Suprapubic skin (tissue), 4 donors: ENCODE data around the gene PPM1A. TPM values are rescaled to one million over a fixed set of nuclear protein-coding genes. Genes with fewer than 3 reads are reported as not detected.

Source experiments
- DNase-seq, 2 donors: peaks; one replicate each; pipeline ENCODE4 v3.0.0-alpha.2; 2019; ENCODE audit warnings: low spot score in 2 of 2
- H3K27ac ChIP-seq: fragments of 200-600 bp; sonication (generic); one replicate; pipeline ENCODE4 v1.5.1; 2019
- H3K27me3 ChIP-seq: fragments of 200-600 bp; sonication (generic); one replicate; pipeline ENCODE4 v1.5.1; 2019
- H3K36me3 ChIP-seq: fragments of 200-600 bp; sonication (generic); one replicate; pipeline ENCODE4 v1.5.1; 2019
- H3K4me1 ChIP-seq: fragments of 200-600 bp; sonication (generic); one replicate; pipeline ENCODE4 v1.5.1; 2019
- H3K4me3 ChIP-seq: fragments of 200-600 bp; sonication (generic); one replicate; pipeline ENCODE4 v1.5.1; 2019; ENCODE audit warnings: mild to moderate bottlenecking
- H3K9me3 ChIP-seq: fragments of 200-600 bp; sonication (generic); one replicate; pipeline ENCODE4 v1.5.1; 2019
- CTCF ChIP-seq, 2 donors: fragments of 200-600 bp in 1 of 2; fragments of 450-650 bp in 1 of 2; sonication (generic) in 1 of 2; IDR thresholded peaks; one replicate each; pipeline ENCODE4 v1.5.1; 2016 to 2019; ENCODE audit warnings: antibody characterized with exemption in 2 of 2, mild to moderate bottlenecking in 1 of 2, moderate library complexity in 1 of 2
- EP300 ChIP-seq: sonication (generic); formaldehyde crosslinking; IDR thresholded peaks from one replicate; pipeline ENCODE4 v1.6.1; 2017; ENCODE audit warnings: antibody characterized with exemption
- POLR2A ChIP-seq, 2 donors: fragments of 450-650 bp; IDR thresholded peaks; one replicate each; pipeline ENCODE4 v1.6.1; 2017; ENCODE audit warnings: antibody characterized with exemption in 2 of 2, mild to moderate bottlenecking in 2 of 2, moderate library complexity in 2 of 2
- POLR2AphosphoS5 ChIP-seq, 3 donors: sonication (generic); formaldehyde crosslinking; IDR thresholded peaks; one replicate each; pipeline ENCODE4 v1.6.1; 2017; ENCODE audit warnings: antibody characterized with exemption in 3 of 3
- WGBS: methylation state at CpG from one replicate; pipeline ENCODE4 v1.1.5; 2018; 5-methylcytosine and 5-hydroxymethylcytosine counted together
- total RNA-seq, 4 donors: library from RNA; depleted of rRNA; stranded (reverse); fragments of >200 nt; gene quantifications; one replicate each; pipeline ENCODE4 v1.1.0, GENCODE V29; 2016

PPM1A gene
- total RNA-seq, 4 donors from 2014 or later = 29.7 to 58.4 (median 43.5) TPM

GRCh38 chr14:60252630-60253029 lies 3.6 kb downstream of the PPM1A start:
- WGBS = 86% methylated on average over 2 of the region's 2 CpGs

GRCh38 chr14:60253649-60254048 lies 4.6 kb downstream of the PPM1A start:
- Histone ChIP-seq H3K27me3 (no peaks in the 10 kb centered on the region), H3K36me3 (no peaks in the 10 kb centered on the region), H3K4me3 (no peak overlapping the region), H3K27ac (no peak overlapping the region), H3K4me1 (peaks cover 53% of the 10 kb centered on the region), H3K9me3 (no peaks in the 10 kb centered on the region)
- TF ChIP-seq EP300 (no peak), POLR2AphosphoS5 (IDR thresholded peaks at IDR 0.05) (no peak), CTCF (IDR thresholded peaks at IDR 0.05) (no peak), POLR2A (IDR thresholded peaks at IDR 0.05) (no peak)
- 81% methylated on average over 3 of the region's 3 CpGs for WGBS
- no peak for DNase-seq

More at GRCh38 chr14:60252630-60253029, 3.6 kb downstream of the PPM1A start:
- H3K36me3 ChIP-seq = no peaks in the 10 kb centered on the region
- no peaks in the 10 kb centered on the region for H3K27me3 ChIP-seq
- no peaks in the 10 kb centered on the region for H3K9me3 ChIP-seq
- H3K4me3 ChIP-seq = no peak overlapping the region
- no peak overlapping the region for H3K27ac ChIP-seq
- H3K4me1 ChIP-seq = peaks cover 62% of the 10 kb centered on the region
- DNase-seq = no peak
- TF ChIP-seq EP300 (no peak), POLR2A (IDR thresholded peaks at IDR 0.05) (no peak), POLR2AphosphoS5 (IDR thresholded peaks at IDR 0.05) (no peak), CTCF (IDR thresholded peaks at IDR 0.05) (no peak)

GRCh38 chr14:60254176-60254575 lies 5.2 kb downstream of the PPM1A start:
- no peak for TF ChIP-seq CTCF (IDR thresholded peaks at IDR 0.05)
- TF ChIP-seq POLR2AphosphoS5 (IDR thresholded peaks at IDR 0.05) = no peak
- TF ChIP-seq POLR2A (IDR thresholded peaks at IDR 0.05) = no peak
- TF ChIP-seq EP300 = no peak
- Histone ChIP-seq H3K9me3 (no peaks in the 10 kb centered on the region), H3K4me3 (no peak overlapping the region), H3K4me1 (peaks cover 52% of the 10 kb centered on the region), H3K36me3 (no peaks in the 10 kb centered on the region), H3K27me3 (no peaks in the 10 kb centered on the region), H3K27ac (no peak overlapping the region)
- DNase-seq = no peak
- 58% methylated on average over 1 of the region's 1 CpG for WGBS

- no peak for DNase-seq
- no peaks in the 10 kb centered on the region for H3K36me3 ChIP-seq
- no peak for TF ChIP-seq CTCF (IDR thresholded peaks at IDR 0.05)
- TF ChIP-seq POLR2A (IDR thresholded peaks at IDR 0.05) = no peak
- TF ChIP-seq POLR2AphosphoS5 (IDR thresholded peaks at IDR 0.05) = no peak
- TF ChIP-seq EP300 = no peak
- no peaks in the 10 kb centered on the region for H3K27me3 ChIP-seq
- 94% methylated on average over 1 of the region's 1 CpG for WGBS
- H3K4me3 ChIP-seq = no peak overlapping the region
- H3K9me3 ChIP-seq = no peaks in the 10 kb centered on the region
- no peak overlapping the region for H3K27ac ChIP-seq
- peaks cover 25% of the 10 kb centered on the region for H3K4me1 ChIP-seq
These were observed 8.8 kb downstream of the PPM1A start for GRCh38 chr14:60257865-60258264.

GRCh38 chr14:60265163-60265562 lies 16.1 kb downstream of the PPM1A start:
- Histone ChIP-seq H3K4me3 (no peak overlapping the region), H3K27ac (no peak overlapping the region), H3K36me3 (no peaks in the 10 kb centered on the region), H3K27me3 (no peaks in the 10 kb centered on the region), H3K4me1 (no peaks in the 10 kb centered on the region), H3K9me3 (peaks cover 6% of the 10 kb centered on the region)
- 100% methylated on average over 1 of the region's 1 CpG for WGBS
- no peak for DNase-seq
- TF ChIP-seq EP300 = no peak
- no peak for TF ChIP-seq POLR2AphosphoS5 (IDR thresholded peaks at IDR 0.05)
- no peak for TF ChIP-seq POLR2A (IDR thresholded peaks at IDR 0.05)
- TF ChIP-seq CTCF (IDR thresholded peaks at IDR 0.05) = no peak
